NK-92 (cell line): ENCODE data around the gene MAPK12.
"Not testable (repeated sequence)": the region's sequence is repeated elsewhere in the genome, so short reads cannot be mapped to it uniquely, and the experiment has no call there.

Experiments
- DNase-seq: peaks from one replicate; lab custom pipeline; 2025; ENCODE audit not compliant: unreplicated experiment; lab: John Stamatoyannopoulos, UW

MAPK12 gene

GRCh38 chr22:50282361-50283155 is 21.1 kb upstream of the MAPK12 start:
- DNase-seq: no peak

DNA sequence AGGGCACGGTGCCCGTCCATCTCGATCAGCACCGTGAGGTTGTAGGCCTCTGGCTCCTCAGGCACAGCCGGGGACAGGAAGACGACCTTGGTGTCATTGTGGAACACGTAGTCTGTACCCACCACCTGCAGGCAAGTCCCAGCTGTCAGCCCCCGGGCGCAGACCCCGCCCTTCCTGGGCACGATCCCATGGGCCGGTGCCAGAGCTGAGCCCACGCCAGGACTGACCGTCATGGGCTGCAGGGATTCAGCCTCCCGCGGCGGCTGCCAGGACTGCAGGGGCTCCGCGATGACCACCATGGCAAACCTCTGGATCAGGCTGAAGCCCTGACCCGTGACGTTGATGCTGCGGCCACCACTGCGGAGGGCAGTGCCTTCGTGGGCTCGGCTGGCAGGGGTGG is 20.5 kb upstream of the MAPK12 start:
- DNase-seq: no peak

DNA sequence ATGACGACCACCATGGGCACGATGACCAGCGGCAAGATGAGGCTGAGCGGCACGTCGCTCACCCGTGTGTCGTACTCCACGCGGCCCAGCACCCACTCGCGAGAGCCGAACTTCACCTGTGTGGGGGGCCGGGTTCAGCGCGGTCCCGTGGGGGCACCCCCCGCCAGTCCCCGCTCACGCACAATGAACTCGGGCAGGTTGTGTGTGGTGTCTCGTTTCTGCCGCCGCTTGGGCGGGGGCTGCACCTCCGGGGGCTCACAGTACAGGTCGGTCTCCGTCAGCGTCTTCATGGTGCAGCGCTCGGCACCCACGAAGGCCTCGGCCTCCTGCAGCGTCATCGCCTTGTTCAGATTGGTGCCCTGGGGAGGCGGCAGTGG is 19.9 kb upstream of the MAPK12 start:
- DNase-seq: no peak

DNA sequence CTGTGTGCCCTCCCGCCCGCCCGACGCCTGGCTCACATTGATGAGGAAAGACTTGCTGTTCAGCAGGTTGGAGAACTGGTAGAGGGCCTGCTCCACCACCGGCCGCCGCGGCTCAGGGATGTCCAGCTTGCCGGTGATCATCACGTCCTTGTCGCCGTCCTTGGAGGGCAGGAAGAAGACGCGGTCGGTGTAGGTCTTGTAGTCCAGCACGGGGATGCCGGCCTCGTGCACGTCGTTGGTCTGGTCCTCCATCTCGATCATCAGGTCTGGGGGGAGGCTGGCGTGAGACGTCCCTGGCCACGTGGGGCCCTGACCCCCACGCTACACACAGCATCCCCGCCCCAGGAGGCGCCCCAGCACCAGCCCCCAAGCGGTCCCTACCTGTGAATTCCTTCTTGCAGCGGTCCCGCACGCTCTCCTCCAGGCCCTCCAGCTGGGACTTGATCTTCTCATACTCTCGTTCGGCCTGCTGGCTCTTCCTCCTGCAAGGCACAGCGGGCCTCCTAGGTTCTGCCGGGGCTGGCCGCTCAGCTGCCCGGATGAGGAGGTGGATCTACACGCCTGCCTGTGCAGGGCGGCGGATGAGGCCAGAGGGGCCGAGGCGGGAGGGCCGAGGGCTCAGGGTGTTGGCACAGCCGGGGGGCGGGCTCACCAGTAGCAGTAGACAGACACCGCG is 19.4 kb upstream of the MAPK12 start:
- no peak for DNase-seq

- DNase-seq: no peak
Observed at GRCh38 chr22:50280022-50280707, 18.7 kb upstream of the MAPK12 start.

DNA sequence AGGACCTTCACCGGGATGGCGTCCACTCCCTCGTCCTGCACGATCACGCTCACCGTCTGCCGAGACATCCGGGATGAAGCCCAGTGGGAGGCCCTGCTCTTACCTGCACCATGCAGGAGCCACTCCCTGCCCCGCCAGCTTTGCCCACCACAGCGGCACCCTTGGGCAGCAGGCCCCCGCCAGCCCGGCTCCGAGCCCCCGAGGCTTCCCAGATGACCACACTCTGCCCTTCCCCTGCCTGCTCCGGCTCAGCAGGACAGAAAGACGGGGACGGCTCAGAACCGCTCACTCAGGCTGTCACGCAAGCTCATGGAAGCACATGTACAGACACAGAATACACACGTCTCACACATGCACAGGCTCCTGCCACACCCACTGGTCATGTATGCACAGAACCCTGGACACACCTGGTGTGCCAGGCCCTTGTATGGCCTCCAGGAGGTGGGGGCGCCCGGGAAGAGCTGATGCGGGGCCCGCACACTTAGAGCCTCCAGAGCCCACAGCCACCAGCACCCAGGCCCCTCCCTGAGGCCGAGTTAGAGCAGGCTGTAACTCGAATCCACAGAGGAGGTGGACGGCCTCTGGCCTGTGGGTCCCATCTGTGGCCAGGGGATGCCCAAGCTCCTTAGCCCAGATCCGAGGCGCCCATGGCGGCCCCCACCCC is 17.6 kb upstream of the MAPK12 start:
- DNase-seq: no peak

DNA sequence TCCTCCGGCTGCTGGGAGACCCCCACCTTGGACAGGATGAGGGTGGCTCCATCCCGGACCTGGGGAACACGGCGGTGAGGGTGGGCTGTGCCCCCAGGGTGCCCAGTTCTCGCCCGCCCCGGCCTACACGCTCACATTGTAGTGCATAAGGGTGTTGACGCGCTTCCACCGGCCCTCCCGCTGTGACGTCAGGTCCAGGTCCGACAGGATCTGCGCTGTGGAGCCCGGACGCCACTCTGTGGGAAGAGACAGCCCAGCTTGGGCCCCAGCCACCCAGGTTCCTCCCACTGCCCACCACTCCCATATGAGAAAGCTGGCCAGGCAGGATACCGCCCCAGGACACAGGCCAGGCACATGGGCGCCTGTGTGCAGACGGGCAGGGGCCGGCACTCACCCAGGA is 17.0 kb upstream of the MAPK12 start:
- DNase-seq: no peak

DNA sequence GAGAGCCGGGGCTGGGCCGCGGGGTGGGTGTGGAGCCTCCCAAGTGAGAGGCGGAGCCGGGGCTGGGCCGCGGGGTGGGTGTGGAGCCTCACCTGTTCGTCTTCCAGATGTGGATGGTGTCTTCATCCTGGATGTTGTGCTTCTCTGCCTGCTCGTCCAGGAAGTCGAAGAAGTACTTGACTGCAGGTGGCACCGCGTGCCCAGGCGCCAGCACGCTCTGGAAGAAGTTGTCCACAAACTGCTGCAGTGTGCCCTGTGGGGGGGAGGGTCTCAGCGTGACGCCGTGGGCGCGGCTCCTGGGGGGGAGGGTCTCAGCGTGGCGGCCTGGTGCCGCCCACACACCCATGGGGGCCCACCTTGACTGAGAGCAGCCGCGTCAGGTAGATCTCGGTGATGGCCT is 16.3 kb upstream of the MAPK12 start:
- no peak for DNase-seq

DNA sequence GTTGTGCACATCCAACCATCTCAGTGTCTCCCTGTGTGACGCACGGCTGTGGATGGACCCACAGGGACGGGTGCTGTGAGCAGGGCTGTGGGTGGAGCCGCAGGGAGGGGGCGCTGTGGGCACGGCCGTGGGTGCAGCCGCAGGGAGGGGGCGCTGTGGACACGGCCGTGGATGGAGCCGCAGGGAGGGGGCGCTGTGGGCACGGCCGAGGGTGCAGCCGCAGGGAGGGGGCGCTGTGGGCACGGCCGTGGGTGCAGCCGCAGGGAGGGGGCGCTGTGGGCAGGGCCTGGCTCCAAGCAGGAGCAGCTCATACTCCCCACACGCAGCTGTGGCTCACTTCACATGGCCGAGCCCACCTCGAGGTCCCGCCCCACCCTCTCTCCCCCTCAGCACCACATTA is 14.7 kb upstream of the MAPK12 start:
- no peak for DNase-seq

- no peak for DNase-seq
Observed at GRCh38 chr22:50275181-50276055, 13.9 kb upstream of the MAPK12 start.

DNA sequence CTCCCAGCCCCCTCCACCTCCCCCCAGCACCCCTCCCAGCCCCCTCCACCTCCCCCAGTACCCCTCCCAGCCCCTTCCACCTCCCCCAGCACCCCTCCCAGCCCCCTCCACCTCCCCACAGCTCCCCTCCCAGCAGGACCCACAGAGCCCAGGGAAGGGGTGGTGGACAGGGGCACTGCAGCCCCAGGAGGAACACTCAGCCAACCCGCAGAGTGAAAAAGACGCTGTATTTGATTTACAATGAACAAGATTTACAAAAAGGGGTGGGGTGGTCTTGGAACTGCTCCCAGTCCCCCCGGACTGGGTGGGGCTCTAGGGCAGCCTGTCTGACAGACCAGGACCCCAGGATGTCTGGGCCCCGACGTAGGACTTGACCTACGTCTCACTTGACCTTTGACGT is 13.3 kb upstream of the MAPK12 start:
- DNase-seq: no peak

DNA sequence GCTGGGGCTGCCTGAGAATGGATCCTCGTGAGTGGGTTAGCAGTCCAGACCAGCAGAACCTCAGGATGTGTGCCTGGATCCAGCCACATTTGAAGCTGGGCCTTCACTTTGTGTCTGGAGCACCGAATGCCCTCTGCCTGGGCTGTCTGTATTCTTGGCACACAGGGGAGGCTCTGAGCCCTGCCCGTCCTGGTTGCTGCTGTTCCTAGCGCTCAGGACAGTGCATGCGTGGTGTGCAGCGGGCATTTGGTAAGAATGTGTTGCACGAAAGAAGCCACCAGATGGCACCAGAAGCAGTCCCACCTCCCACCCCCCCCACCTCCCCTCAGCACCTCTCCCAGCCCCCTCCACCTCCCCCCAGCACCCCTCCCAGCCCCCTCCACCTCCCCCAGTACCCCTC is 12.8 kb upstream of the MAPK12 start:
- DNase-seq: no peak

- not testable (repeated sequence) for DNase-seq
Observed at GRCh38 chr22:50273781-50274180, 12.3 kb upstream of the MAPK12 start.

DNA sequence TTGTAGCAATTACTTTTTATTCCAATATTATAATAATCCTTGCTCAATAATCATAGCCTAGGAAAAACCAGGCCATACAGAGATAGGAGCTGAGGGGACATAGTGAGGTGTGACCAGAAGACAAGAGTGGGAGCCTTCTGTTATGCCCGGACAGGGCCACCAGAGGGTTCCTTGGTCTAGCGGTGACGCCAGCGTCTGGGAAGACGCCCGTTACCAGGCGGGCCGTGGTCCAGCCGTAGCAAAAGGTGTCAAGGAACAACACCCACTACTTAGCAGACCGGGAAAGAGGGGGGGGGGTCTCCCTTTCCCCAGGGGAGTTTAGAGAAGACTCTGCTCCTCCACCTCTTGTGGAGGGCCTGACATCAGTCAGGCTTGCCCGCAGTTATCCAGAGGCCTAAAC is 11.9 kb upstream of the MAPK12 start:
- DNase-seq: not testable (repeated sequence)

DNA sequence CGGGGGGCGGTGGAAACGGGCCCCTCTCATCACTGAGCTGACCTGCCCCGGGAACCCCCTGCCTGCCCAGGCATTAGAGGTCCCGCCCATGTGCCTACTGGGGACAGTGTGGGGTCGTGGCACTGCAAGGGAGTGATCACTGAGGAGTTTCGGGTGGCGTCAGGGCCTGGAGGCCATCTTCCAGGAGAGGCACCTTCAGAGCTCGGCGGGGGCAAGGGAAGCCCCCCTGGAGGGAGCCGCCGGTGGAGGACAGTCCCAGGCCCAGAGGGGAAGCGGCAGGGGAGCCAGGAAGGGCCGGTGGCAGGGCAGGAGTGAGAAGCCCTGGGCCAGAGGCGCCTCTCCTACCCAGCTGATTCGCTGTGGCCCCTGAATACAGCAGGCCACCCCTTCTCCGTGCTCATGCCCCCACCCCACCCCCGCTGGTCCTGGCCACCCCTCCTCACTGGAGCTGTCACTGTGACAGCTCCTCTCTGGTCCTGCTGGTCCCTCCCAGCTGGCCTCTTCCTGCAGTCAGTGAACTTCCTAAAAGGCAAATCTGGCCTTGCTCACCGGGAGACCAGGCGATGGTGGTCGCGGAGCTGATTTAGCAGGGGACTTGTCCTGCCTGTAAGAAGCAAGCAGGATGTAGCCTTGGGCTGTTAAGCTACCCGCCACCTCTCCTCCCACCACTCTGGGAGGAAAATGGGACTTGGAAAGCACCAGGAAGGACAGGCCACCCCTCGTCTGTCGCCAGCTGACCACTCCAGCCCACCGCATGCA is 10.7 kb upstream of the MAPK12 start:
- DNase-seq: no peak

DNA sequence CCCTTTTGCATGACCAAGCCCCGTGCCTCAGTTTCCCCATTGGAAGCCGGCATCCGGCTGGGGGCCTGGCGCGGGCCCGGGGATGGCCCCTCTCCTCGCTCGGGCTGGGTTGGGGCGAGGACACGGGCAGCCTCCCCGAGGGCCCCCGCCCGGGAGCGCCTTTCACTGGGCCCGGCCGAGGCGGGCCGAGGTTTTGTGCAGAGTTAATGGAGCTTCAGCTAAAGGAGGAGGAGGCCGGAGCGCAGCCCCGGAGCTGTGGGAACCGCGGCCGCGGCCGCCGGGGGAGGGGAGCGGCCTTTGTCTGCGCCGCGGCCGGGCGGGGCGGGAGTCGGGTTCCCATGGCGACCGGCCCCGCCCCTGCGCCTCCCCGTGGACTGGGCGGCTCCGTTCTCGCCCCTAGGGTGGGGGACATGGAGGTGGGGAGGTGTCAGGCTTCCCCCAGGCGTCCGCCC is 10.1 kb upstream of the MAPK12 start:
- no peak for DNase-seq

- no peak for DNase-seq
Observed at GRCh38 chr22:50270666-50271394, 9.3 kb upstream of the MAPK12 start.

DNA sequence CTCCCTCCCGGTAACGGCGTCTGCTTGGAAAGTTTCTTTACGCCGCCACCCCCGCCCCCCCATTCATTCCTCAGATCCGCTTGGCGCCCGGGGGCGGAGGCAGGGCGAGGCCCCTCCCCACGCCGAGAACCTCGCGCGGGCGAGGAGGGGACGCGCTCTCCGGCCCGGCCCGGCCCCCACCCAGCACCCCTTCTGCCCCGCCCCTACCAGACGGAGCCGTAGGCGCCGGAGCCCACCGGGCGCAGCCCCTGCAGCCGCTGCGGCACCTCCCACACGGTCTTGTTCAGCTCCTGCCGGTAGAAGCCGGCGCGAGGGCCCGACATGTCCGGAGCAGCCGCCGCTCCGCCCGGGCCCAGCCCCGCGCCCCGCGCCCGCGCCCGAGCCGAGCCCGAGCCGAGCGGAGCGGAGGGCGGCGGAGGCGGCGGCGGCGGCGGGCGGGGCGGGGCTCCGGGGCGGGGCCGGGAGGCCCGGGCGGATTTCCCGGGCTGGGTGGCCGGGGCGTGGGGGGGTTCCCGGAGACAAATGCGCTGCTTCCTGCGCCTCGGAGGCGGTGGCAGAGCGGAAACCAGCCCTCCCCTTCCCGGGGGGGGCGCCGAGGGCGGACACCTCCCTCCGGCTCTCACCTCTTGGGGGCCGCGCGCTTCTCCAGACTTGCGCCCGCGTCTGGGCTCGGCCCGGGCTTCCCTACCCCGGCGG is 8.6 kb upstream of the MAPK12 start, which contains the start of gene MAPK11:
TSS of gene MAPK11 (minus strand) at position 411 of the 696 bp plus-strand sequence. CDS start at position 323, 88 bp downstream.
- DNase-seq: no peak
